HG02938 (cell line): ENCODE results near the gene RABGAP1L.
"Not testable (repeated sequence)": the region's sequence is repeated elsewhere in the genome, so short reads cannot be mapped to it uniquely, and the experiment has no call there.

ENCODE experiments used
- ATAC-seq: cut with Tn5 transposase; IDR thresholded peaks from one replicate; pipeline ENCODE4 v1.9.1; 2021; ENCODE audit warnings: mild to moderate bottlenecking, moderate library complexity; ENCODE audit not compliant: unreplicated experiment

The RABGAP1L gene

GRCh38 chr1:174836543-174836942, 677.2 kb downstream of the RABGAP1L start:
- ATAC-seq = no peak

GRCh38 chr1:174837386-174837785, 678.1 kb downstream of the RABGAP1L start:
- ATAC-seq = no peak

GRCh38 chr1:174839211-174839610, 679.9 kb downstream of the RABGAP1L start:
- ATAC-seq = no peak

- ATAC-seq = no peak
These were observed 682.4 kb downstream of the RABGAP1L start for GRCh38 chr1:174841747-174842146.

- not testable (repeated sequence) for ATAC-seq
These were observed 689.6 kb downstream of the RABGAP1L start for GRCh38 chr1:174848593-174849560.

- no peak for ATAC-seq
These were observed 691.4 kb downstream of the RABGAP1L start for GRCh38 chr1:174850726-174851125.

- no peak for ATAC-seq
These were observed 699.0 kb downstream of the RABGAP1L start for GRCh38 chr1:174858301-174858700.

- no peak for ATAC-seq
These were observed 711.0 kb downstream of the RABGAP1L start for GRCh38 chr1:174870319-174870718.

GRCh38 chr1:174871886-174872285, 712.6 kb downstream of the RABGAP1L start:
- no peak for ATAC-seq

GRCh38 chr1:174872615-174873058, 713.3 kb downstream of the RABGAP1L start:
- ATAC-seq = no peak

- peak; percentile 64 for ATAC-seq
These were observed 715.2 kb downstream of the RABGAP1L start for GRCh38 chr1:174874331-174875053.

GRCh38 chr1:174875306-174875705, 716.0 kb downstream of the RABGAP1L start:
- no peak for ATAC-seq

GRCh38 chr1:174877208-174877673, 717.9 kb downstream of the RABGAP1L start:
- no peak for ATAC-seq

GRCh38 chr1:174880171-174880570, 720.9 kb downstream of the RABGAP1L start:
- ATAC-seq = no peak

- no peak for ATAC-seq
These were observed 724.1 kb downstream of the RABGAP1L start for GRCh38 chr1:174883409-174883808.

- no peak for ATAC-seq
These were observed 724.7 kb downstream of the RABGAP1L start for GRCh38 chr1:174884038-174884437.

- ATAC-seq = no peak
These were observed 725.2 kb downstream of the RABGAP1L start for GRCh38 chr1:174884566-174884965.

GRCh38 chr1:174890024-174890423, 730.7 kb downstream of the RABGAP1L start:
- ATAC-seq = no peak

GRCh38 chr1:174892016-174892415, 732.7 kb downstream of the RABGAP1L start:
- no peak for ATAC-seq

GRCh38 chr1:174894117-174894762, 734.9 kb downstream of the RABGAP1L start:
- ATAC-seq = no peak

- ATAC-seq = not testable (repeated sequence)
These were observed 736.3 kb downstream of the RABGAP1L start for GRCh38 chr1:174895610-174896009.
